ENCODE measurements around the gene LMF2. TPM values are rescaled to one million over a fixed set of nuclear protein-coding genes. Genes with fewer than 3 reads are reported as not detected.

LMF2 gene
- total and polyA plus RNA-seq, 2 of the 4 experiments (the other 2 are of a cell fraction), result 16.8 to 82.6 TPM

DNA sequence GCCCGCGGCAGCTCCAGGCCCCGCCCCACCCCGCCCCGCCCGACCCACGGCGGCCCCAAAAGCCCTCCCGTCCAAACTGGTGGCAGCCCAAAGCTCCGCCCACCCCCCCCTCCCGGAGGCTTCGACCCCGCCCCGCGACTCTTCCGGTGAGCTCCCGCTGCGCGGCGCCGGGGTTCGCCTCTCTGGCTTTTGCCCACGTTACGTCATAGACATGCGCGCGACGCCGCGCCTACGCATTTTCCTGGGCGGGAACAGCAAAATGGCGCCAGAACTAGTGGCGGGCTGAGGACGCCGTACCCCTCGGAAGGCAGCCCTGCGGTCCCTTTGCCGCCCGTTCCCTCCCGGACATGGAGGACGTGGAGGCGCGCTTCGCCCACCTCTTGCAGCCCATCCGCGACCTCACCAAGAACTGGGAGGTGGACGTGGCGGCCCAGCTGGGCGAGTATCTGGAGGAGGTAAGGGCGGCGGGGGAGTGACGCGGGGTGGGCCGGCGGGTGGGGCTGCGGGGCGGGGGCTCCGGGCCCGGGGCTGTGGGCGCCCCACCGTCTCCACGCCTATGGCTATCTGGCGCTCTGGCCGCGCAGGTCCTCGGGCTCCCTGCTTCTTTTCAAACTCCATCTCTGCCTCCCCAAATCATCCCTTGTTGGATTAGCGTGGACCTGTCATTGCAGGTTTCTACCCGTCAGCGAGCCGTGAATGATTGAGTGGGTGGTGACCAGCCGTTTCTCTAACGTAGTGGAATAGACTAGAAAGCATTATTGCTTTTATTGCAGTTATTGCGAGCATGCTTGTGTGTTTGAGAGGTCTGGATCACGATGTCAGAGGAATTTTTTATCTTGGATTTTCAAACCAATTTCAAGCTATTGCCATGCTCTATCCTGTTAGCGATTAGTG lies 736 bp upstream of the LMF2 start, which contains the start of gene NCAPH2:
Gene NCAPH2, plus strand, starts transcription at position 234 of the 894 bp plus-strand sequence. Its CDS starts 114 bp downstream, at position 348.
- peak within 1 kb of the TSS; percentile 97 for H3K4ac ChIP-seq (ENCODE audit: low read depth, low read length)
- H3K14ac ChIP-seq (replicated peaks; ENCODE audit: low read depth, low read length), result peak within 1 kb of the TSS; percentile 87
- peak within 1 kb of the TSS; percentile 97 for H2AK5ac ChIP-seq (ENCODE audit: low read depth, low read length)
- peak within 1 kb of the TSS; percentile 90 to 96 for H4K8ac ChIP-seq (ENCODE audit: low read depth in 2 of 2, low read length in 2 of 2)
- peak within 1 kb of the TSS; percentile 73 for H2BK120ac ChIP-seq (ENCODE audit: low read depth, low read length)
- H3K79me1 ChIP-seq (ENCODE audit: low read depth in 1 of 2, low read length in 2 of 2), result peaks cover 19 to 57% of the 10 kb centered on the region in 2 experiments
- H4K91ac ChIP-seq (ENCODE audit: insufficient read depth, low read depth, low read length), result peak within 1 kb of the TSS; percentile 86
- peak within 1 kb of the TSS; percentile 0; the same call in 1 of the 3 replicates for H2BK15ac ChIP-seq (ENCODE audit: low read depth, low read length)
- peak within 1 kb of the TSS; percentile 72 for H3K23ac ChIP-seq (ENCODE audit: low read depth, low read length)
- peak within 1 kb of the TSS; percentile 95 for H3K4me2 ChIP-seq (ENCODE audit: low read depth, low read length)
- peaks cover 16% of the 10 kb centered on the region for H3K36me3 ChIP-seq (ENCODE audit: control insufficient read depth, insufficient read depth, low read length)
- in situ Hi-C loops (cut with MboI; ENCODE audit: low sequenced_read_pairs), result no loop called here
- intact Hi-C loops (cut with micrococcal nuclease), result no loop called here
- peak within 1 kb of the TSS; percentile 99 for H2AFZ ChIP-seq (replicated peaks; ENCODE audit: low read length, poor library complexity)
- H4K20me1 ChIP-seq (ENCODE audit: insufficient read depth, low read length), result no peaks in the 10 kb centered on the region; the same call in 1 of the 2 replicates
- H3K4me1 ChIP-seq (ENCODE audit: control insufficient read depth, insufficient read depth, low read length), result peaks cover 4% of the 10 kb centered on the region
- H2BK20ac ChIP-seq (ENCODE audit: low read depth, low read length), result no peak within 1 kb of the TSS
- DNase-seq (peak; percentile 95), ATAC-seq (ENCODE audit: low read depth) (peak; percentile 81)
- peak within 1 kb of the TSS; percentile 92 for H2BK5ac ChIP-seq (ENCODE audit: low read depth, low read length, poor library complexity, severe bottlenecking)
- peaks cover 4% of the 10 kb centered on the region; the same call in 1 of the 2 replicates for H3K9me1 ChIP-seq (ENCODE audit: insufficient read depth, low read length)
- 1% methylated on average over 15 of the region's 76 CpGs; no CpG with 5 or more reads in 1 of the 2 experiments for WGBS, 2 experiments (ENCODE audit: extremely low coverage in 2 of 2, insufficient read length in 1 of 2)
- BruUV-seq (replicated peaks), result no TSS peak
- dilution Hi-C loops (cut with HindIII; ENCODE audit: low sequenced_read_pairs, unreplicated experiment), result no loop called here
- TF ChIP-seq RCOR1 (IDR thresholded peaks at IDR 0.05; ENCODE audit: insufficient replicate concordance, low read length) (no peak), FOS (IDR thresholded peaks at IDR 0.05; ENCODE audit: low read depth, low read length) (no peak), RFX5 (IDR thresholded peaks at IDR 0.05; ENCODE audit: low read depth, low read length) (no peak), SMC3 (IDR thresholded peaks at IDR 0.05; ENCODE audit: low read depth, low read length) (no peak), CEBPB (IDR thresholded peaks at IDR 0.05; ENCODE audit: low read depth, low read length) (peak; percentile 46; the same call in 1 of the 2 replicates), POLR2A (IDR thresholded peaks at IDR 0.05; ENCODE audit: low read depth, low read length) (peak; percentile 57), MXI1 (IDR thresholded peaks at IDR 0.05; ENCODE audit: borderline replicate concordance, low read depth, low read length) (peak; percentile 57; the same call in 1 of the 2 replicates), BHLHE40 (IDR thresholded peaks at IDR 0.05; ENCODE audit: low read depth, low read length) (no peak), MAZ (IDR thresholded peaks at IDR 0.05; ENCODE audit: borderline replicate concordance, low read depth, low read length) (peak; percentile 92), CHD1 (IDR thresholded peaks at IDR 0.05; ENCODE audit: low read depth, low read length) (no peak), NFE2L2 (IDR thresholded peaks at IDR 0.05; ENCODE audit: low read depth, low read length) (no peak)
- TF ChIP-seq, protein P1, sequence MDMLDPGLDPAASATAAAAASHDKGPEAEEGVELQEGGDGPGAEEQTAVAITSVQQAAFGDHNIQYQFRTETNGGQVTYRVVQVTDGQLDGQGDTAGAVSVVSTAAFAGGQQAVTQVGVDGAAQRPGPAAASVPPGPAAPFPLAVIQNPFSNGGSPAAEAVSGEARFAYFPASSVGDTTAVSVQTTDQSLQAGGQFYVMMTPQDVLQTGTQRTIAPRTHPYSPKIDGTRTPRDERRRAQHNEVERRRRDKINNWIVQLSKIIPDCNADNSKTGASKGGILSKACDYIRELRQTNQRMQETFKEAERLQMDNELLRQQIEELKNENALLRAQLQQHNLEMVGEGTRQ (IDR thresholded peaks at IDR 0.05; ENCODE audit: low read depth, low read length), result no peak
- TF ChIP-seq, protein P2, sequence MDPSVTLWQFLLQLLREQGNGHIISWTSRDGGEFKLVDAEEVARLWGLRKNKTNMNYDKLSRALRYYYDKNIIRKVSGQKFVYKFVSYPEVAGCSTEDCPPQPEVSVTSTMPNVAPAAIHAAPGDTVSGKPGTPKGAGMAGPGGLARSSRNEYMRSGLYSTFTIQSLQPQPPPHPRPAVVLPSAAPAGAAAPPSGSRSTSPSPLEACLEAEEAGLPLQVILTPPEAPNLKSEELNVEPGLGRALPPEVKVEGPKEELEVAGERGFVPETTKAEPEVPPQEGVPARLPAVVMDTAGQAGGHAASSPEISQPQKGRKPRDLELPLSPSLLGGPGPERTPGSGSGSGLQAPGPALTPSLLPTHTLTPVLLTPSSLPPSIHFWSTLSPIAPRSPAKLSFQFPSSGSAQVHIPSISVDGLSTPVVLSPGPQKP (IDR thresholded peaks at IDR 0.05; ENCODE audit: borderline replicate concordance, low read depth, low read length), result no peak
- H3K56ac ChIP-seq (ENCODE audit: extremely low read depth, insufficient read depth, low read length), result peak within 1 kb of the TSS; percentile 81
- ChIA-PET CTCF (interaction anchor here (0.6 to 1.7 kb wide), 5 partner anchors 10 to 55 kb away, joined by 3 to 6 read pairs (median 3); partner anchors contain the start of gene SCO2), POLR2A (ENCODE audit: unreplicated experiment) (interaction anchor here (0.6 to 0.9 kb wide), 3 partner anchors 15 to 86 kb away, joined by 3 to 4 read pairs (median 3); partner anchors contain the start of gene SCO2)
- H3K9ac ChIP-seq (ENCODE audit: low read depth, low read length), result peak within 1 kb of the TSS; percentile 98
- peak within 1 kb of the TSS; percentile 98 for H4K5ac ChIP-seq (ENCODE audit: low read depth, low read length)
- H3K27me3 ChIP-seq (ENCODE audit: control insufficient read depth, insufficient read depth, low read length), result no peaks in the 10 kb centered on the region
- no peaks in the 10 kb centered on the region for H3K9me3 ChIP-seq (ENCODE audit: control insufficient read depth, insufficient read depth, low read length)
- peak within 1 kb of the TSS; percentile 95 for H3K27ac ChIP-seq (ENCODE audit: insufficient read depth, low read length)
- peak within 1 kb of the TSS; percentile 100 for H3K4me3 ChIP-seq (ENCODE audit: insufficient read depth, low read depth, low read length)
- H3K18ac ChIP-seq (ENCODE audit: low read depth, low read length), result peak within 1 kb of the TSS; percentile 81; the same call in 1 of the 2 replicates
- H2AK9ac ChIP-seq (replicated peaks; ENCODE audit: low read depth, low read length, poor library complexity), result peak within 1 kb of the TSS; percentile 100

All from IMR-90 (cell line).